ENCODE data around the gene LRRIQ1.

- TF ChIP-seq EP300 (IDR thresholded peaks at IDR 0.05) (no peak), CTCF (IDR thresholded peaks at IDR 0.05) (no peak)
These were observed 29.9 kb upstream of the LRRIQ1 start for GRCh38 chr12:85006206-85006605.
